Ureter (tissue), 1 donor: ENCODE results near the gene PDHX. TPM values are rescaled to one million over a fixed set of nuclear protein-coding genes. Genes with fewer than 3 reads are reported as not detected.

Experiments
- DNase-seq: peaks from one replicate; pipeline ENCODE4 v3.0.0-alpha.2; 2020; ENCODE audit warnings: low spot score
- total RNA-seq: library from RNA; stranded (reverse); gene quantifications from one replicate; pipeline ENCODE4 v1.2.4, GENCODE V29; 2023
- donor health status: DM: yes; HTN: yes; CAD: no.

Gene PDHX
- total RNA-seq, 1 donor from 2014 or later, result 39.4 TPM

GRCh38 chr11:35045236-35045820 is 128.9 kb downstream of the PDHX start:
- no peak for DNase-seq

Other genes starting within 250 kb of the PDHX start
- gene APIP, start 239 bp upstream of the PDHX start, total RNA-seq, result 34.3 TPM
- gene CD44, start 222.6 kb downstream of the PDHX start, total RNA-seq, result 348 TPM